ENCODE measurements around the gene IL4I1.
A peak's percentile ranks its signal among the peaks of the same experiment; 100 is the strongest.

The IL4I1 gene

GRCh38 chr19:49920624-49921363 lies 24.1 kb upstream of the IL4I1 start:
- Histone ChIP-seq H3K4me3 (no peak overlapping the region), H3K9ac (ENCODE audit: insufficient read length) (no peak overlapping the region), H3K27ac (no peak overlapping the region), H3K9me3 (ENCODE audit: low read depth, low read length) (no peaks in the 10 kb centered on the region), H3K36me3 (ENCODE audit: insufficient read depth, low read length) (peaks cover 85% of the 10 kb centered on the region)
- no peak for DNase-seq (ENCODE audit: low read depth, low spot score)
- no peak for TF ChIP-seq FOXP2 (optimal IDR thresholded peaks at IDR 0.05; ENCODE audit: control extremely low read depth, extremely low read length, insufficient read depth)
- no peak for TF ChIP-seq POLR2AphosphoS5 (IDR thresholded peaks at IDR 0.05; ENCODE audit: borderline replicate concordance, low read depth, low read length)
- TF ChIP-seq EZH2 (IDR thresholded peaks at IDR 0.05): no peak

GRCh38 chr19:49918089-49918488 lies 21.4 kb upstream of the IL4I1 start:
- Histone ChIP-seq H3K36me3 (ENCODE audit: insufficient read depth, low read length) (peaks cover 82% of the 10 kb centered on the region), H3K9ac (ENCODE audit: insufficient read length) (no peak overlapping the region)

GRCh38 chr19:49916839-49917733 lies 20.4 kb upstream of the IL4I1 start:
- Histone ChIP-seq H3K9ac (ENCODE audit: insufficient read length) (no peak overlapping the region), H3K9me3 (ENCODE audit: low read depth, low read length) (no peaks in the 10 kb centered on the region), H3K36me3 (ENCODE audit: insufficient read depth, low read length) (peaks cover 78% of the 10 kb centered on the region), H3K27ac (peak overlapping the region; percentile 42; the same call in 1 of the 2 replicates), H3K4me3 (no peak overlapping the region)
- TF ChIP-seq FOXP2 (optimal IDR thresholded peaks at IDR 0.05; ENCODE audit: control extremely low read depth, extremely low read length, insufficient read depth): no peak
- no peak for TF ChIP-seq EZH2 (IDR thresholded peaks at IDR 0.05)
- TF ChIP-seq POLR2AphosphoS5 (IDR thresholded peaks at IDR 0.05; ENCODE audit: borderline replicate concordance, low read depth, low read length): no peak
- no peak for DNase-seq (ENCODE audit: low read depth, low spot score)

More at GRCh38 chr19:49918089-49918488, 21.4 kb upstream of the IL4I1 start:
- H3K4me3 ChIP-seq: no peak overlapping the region
- TF ChIP-seq POLR2AphosphoS5 (IDR thresholded peaks at IDR 0.05; ENCODE audit: borderline replicate concordance, low read depth, low read length) (no peak), EZH2 (IDR thresholded peaks at IDR 0.05) (no peak)
- DNase-seq (ENCODE audit: low read depth, low spot score): no peak
- no peaks in the 10 kb centered on the region for H3K9me3 ChIP-seq (ENCODE audit: low read depth, low read length)
- H3K27ac ChIP-seq: no peak overlapping the region

- Histone ChIP-seq H3K9me3 (ENCODE audit: low read depth, low read length) (no peaks in the 10 kb centered on the region), H3K4me3 (no peak overlapping the region), H3K9ac (ENCODE audit: insufficient read length) (no peak overlapping the region), H3K36me3 (ENCODE audit: insufficient read depth, low read length) (peaks cover 69% of the 10 kb centered on the region), H3K27ac (no peak overlapping the region)
- DNase-seq (ENCODE audit: low read depth, low spot score): no peak
- TF ChIP-seq FOXP2 (optimal IDR thresholded peaks at IDR 0.05; ENCODE audit: control extremely low read depth, extremely low read length, insufficient read depth): no peak
- TF ChIP-seq EZH2 (IDR thresholded peaks at IDR 0.05): no peak
- no peak for TF ChIP-seq POLR2AphosphoS5 (IDR thresholded peaks at IDR 0.05; ENCODE audit: borderline replicate concordance, low read depth, low read length)
Observed at GRCh38 chr19:49915271-49915670, 18.6 kb upstream of the IL4I1 start.

GRCh38 chr19:49913720-49914119 lies 17.0 kb upstream of the IL4I1 start:
- TF ChIP-seq POLR2AphosphoS5 (IDR thresholded peaks at IDR 0.05; ENCODE audit: borderline replicate concordance, low read depth, low read length) (no peak), EZH2 (IDR thresholded peaks at IDR 0.05) (no peak), FOXP2 (optimal IDR thresholded peaks at IDR 0.05; ENCODE audit: control extremely low read depth, extremely low read length, insufficient read depth) (no peak)
- no peak for DNase-seq (ENCODE audit: low read depth, low spot score)
- Histone ChIP-seq H3K4me3 (no peak overlapping the region), H3K9ac (ENCODE audit: insufficient read length) (no peak overlapping the region), H3K27ac (no peak overlapping the region), H3K36me3 (ENCODE audit: insufficient read depth, low read length) (peaks cover 79% of the 10 kb centered on the region), H3K9me3 (ENCODE audit: low read depth, low read length) (no peaks in the 10 kb centered on the region)

GRCh38 chr19:49912965-49913685 lies 16.4 kb upstream of the IL4I1 start:
- no peak for DNase-seq (ENCODE audit: low read depth, low spot score)
- Histone ChIP-seq H3K27ac (no peak overlapping the region), H3K36me3 (ENCODE audit: insufficient read depth, low read length) (peaks cover 80% of the 10 kb centered on the region), H3K4me3 (no peak overlapping the region), H3K9ac (ENCODE audit: insufficient read length) (no peak overlapping the region), H3K9me3 (ENCODE audit: low read depth, low read length) (no peaks in the 10 kb centered on the region)
- TF ChIP-seq EZH2 (IDR thresholded peaks at IDR 0.05) (no peak), FOXP2 (optimal IDR thresholded peaks at IDR 0.05; ENCODE audit: control extremely low read depth, extremely low read length, insufficient read depth) (no peak), POLR2AphosphoS5 (IDR thresholded peaks at IDR 0.05; ENCODE audit: borderline replicate concordance, low read depth, low read length) (peak; percentile 34; the same call in 1 of the 2 replicates)

- H3K36me3 ChIP-seq (ENCODE audit: insufficient read depth, low read length): peaks cover 72% of the 10 kb centered on the region
- TF ChIP-seq FOXP2 (optimal IDR thresholded peaks at IDR 0.05; ENCODE audit: control extremely low read depth, extremely low read length, insufficient read depth) (no peak), POLR2AphosphoS5 (IDR thresholded peaks at IDR 0.05; ENCODE audit: borderline replicate concordance, low read depth, low read length) (no peak; the same call in 1 of the 2 replicates), EZH2 (IDR thresholded peaks at IDR 0.05) (no peak)
- H3K4me3 ChIP-seq: no peak overlapping the region
- H3K9me3 ChIP-seq (ENCODE audit: low read depth, low read length): no peaks in the 10 kb centered on the region
- DNase-seq (ENCODE audit: low read depth, low spot score): no peak
- H3K27ac ChIP-seq: peak overlapping the region; percentile 50; the same call in 1 of the 2 replicates
- H3K9ac ChIP-seq (ENCODE audit: insufficient read length): no peak overlapping the region
Observed at GRCh38 chr19:49911381-49912145, 14.9 kb upstream of the IL4I1 start.

All from SK-N-MC (cell line).